Duodenal mucosa (tissue), 2 donors: ENCODE measurements around the gene EIF2B2.

Experiments
- H3K27ac ChIP-seq: one replicate; pipeline ENCODE4 v1.7.0; 2013; ENCODE audit warnings: low read depth, low read length
- H3K27me3 ChIP-seq, 2 donors: one replicate each; pipeline ENCODE4 v1.7.0; 2013; ENCODE audit warnings: low read length in 2 of 2, control low read depth in 1 of 2; ENCODE audit not compliant: insufficient read depth in 2 of 2, control insufficient read depth in 1 of 2
- H3K36me3 ChIP-seq, 2 donors: one replicate each; pipeline ENCODE4 v1.7.0; 2013; ENCODE audit warnings: low read length in 2 of 2, control low read depth in 1 of 2; ENCODE audit not compliant: insufficient read depth in 2 of 2, control insufficient read depth in 1 of 2
- H3K4me1 ChIP-seq, 2 donors: one replicate each; pipeline ENCODE4 v1.7.0; 2013; ENCODE audit warnings: low read length in 2 of 2, control low read depth in 1 of 2; ENCODE audit not compliant: insufficient read depth in 2 of 2, control insufficient read depth in 1 of 2
- H3K4me3 ChIP-seq, 2 donors: one replicate each; pipeline ENCODE4 v1.7.0; 2013; ENCODE audit warnings: low read length in 2 of 2, low read depth in 1 of 2
- H3K9ac ChIP-seq, 2 donors: one replicate each; pipeline ENCODE4 v1.7.0; 2013; ENCODE audit warnings: low read length in 2 of 2, low read depth in 1 of 2
- H3K9me3 ChIP-seq, 2 donors: one replicate each; pipeline ENCODE4 v1.7.0; 2013; ENCODE audit warnings: low read length in 2 of 2, control low read depth in 1 of 2; ENCODE audit not compliant: control insufficient read depth in 1 of 2

EIF2B2 gene

DNA sequence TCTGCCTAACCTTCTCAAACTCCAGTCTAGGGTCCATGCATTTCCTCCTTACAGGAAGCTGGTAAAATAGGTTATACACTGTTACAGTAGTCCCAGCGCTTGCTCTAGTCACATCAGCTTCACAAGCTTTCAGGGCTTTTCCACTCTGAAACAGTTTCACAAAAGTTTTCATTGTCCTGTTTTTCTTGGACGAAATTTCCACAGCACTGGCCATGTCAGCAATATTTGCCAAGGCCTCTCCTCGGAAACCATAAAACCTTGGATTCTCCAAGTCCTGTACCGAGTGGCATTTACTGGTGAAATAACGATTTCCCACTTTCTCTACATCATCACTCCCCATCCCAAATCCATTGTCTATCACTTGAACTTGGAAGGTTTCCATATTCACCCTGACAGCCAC lies 46.4 kb downstream of the EIF2B2 start:
- Histone ChIP-seq H3K4me3 (no peak overlapping the region), H3K27me3 (no peaks in the 10 kb centered on the region), H3K9me3 (no peaks in the 10 kb centered on the region), H3K9ac (no peak overlapping the region), H3K4me1 (peaks cover 13 to 26% of the 10 kb centered on the region in 2 donors), H3K27ac (no peak overlapping the region), H3K36me3 (no peaks in the 10 kb centered on the region)

DNA sequence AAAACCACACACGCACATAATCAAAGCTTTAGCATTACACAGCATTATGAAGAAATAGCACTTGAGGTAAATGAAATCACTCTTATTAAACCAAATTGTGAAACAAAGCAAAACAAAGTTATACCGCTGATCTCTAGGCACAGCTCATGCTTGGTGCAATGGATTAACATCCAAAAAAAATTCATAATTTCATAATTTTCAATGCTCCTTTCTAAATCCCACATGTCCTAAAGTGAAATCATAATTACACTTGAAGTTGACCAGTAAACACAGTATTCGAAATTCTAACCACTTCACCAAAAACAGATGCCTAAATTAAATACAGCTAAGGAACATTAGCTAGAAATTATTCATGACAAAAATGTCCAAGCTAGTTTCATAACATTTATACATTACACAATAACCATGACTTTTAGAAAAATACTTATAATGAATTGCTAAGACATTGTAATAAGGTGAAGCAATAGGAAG lies 47.0 kb downstream of the EIF2B2 start:
- no peaks in the 10 kb centered on the region for H3K36me3 ChIP-seq
- H3K9me3 ChIP-seq: no peaks in the 10 kb centered on the region
- peaks cover 11 to 20% of the 10 kb centered on the region in 2 donors for H3K4me1 ChIP-seq
- H3K27ac ChIP-seq: no peak overlapping the region
- H3K27me3 ChIP-seq: no peaks in the 10 kb centered on the region
- no peak overlapping the region for H3K4me3 ChIP-seq
- H3K9ac ChIP-seq: no peak overlapping the region

DNA sequence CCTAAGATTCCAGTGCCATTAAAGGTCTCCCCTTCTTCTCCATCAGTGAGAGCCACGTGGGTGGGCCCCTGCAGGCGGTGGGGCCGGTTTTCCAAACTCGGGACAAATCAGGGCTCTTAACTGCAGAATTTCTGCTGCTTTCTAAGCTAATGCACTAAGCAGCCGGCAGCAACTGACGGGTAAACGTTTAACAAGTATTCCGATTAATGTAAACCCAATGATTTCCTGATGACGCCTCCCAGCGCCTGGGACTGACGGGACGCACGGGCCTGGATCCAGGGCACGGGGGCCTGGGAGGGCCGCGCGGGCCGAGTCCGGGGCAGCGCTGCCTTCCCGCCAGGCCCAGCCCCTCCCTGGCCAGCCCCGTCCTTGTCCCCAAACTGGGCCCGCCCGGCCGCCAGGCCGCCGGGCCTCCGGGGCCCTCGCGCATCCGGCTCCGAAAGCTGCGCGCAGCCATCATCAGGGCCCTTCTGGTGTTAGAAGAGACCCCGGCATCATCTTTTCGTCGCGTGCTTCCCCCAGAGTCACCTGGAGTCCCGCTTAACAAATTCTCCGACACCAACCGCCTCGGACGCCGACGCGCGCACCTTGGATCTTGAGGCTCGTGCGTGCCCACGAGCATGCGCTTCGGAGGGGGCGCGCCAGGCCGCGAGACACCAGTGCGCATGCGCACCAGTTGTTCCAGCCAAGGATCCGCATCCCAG lies 48.3 kb downstream of the EIF2B2 start, which contains the start of gene MLH3:
TSS of gene MLH3 (minus strand) at position 616 of the 704 bp plus-strand sequence. CDS start 1,812 bp downstream, outside the sequence.
- peak within 1 kb of the TSS; percentile 45 to 93 for H3K9ac ChIP-seq
- H3K27me3 ChIP-seq: no peaks in the 10 kb centered on the region
- H3K9me3 ChIP-seq: no peaks in the 10 kb centered on the region
- peak within 1 kb of the TSS; percentile 82 for H3K27ac ChIP-seq
- H3K36me3 ChIP-seq: no peaks in the 10 kb centered on the region
- H3K4me1 ChIP-seq: peaks cover 9 to 19% of the 10 kb centered on the region in 2 donors
- peak within 1 kb of the TSS; percentile 67 to 78 for H3K4me3 ChIP-seq

DNA sequence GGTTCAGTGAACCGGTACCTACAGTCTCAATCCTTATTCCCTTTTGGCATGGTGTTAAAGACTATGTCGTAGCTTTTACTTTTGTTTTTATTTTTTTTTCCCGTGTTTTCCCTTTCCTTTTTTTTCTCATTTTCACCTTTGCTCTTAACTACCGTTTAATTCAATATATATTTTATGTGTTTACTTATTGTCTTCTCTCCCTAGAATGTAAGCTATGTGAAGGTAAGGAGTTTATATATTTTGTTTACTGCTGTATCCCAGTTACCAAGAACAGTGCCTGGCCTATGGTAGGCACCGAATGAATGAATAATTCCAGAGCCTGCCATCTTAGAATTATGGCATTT lies 48.8 kb downstream of the EIF2B2 start:
- no peaks in the 10 kb centered on the region for H3K27me3 ChIP-seq
- H3K36me3 ChIP-seq: no peaks in the 10 kb centered on the region
- H3K9me3 ChIP-seq: no peaks in the 10 kb centered on the region
- peak overlapping the region; percentile 67 to 78 for H3K4me3 ChIP-seq
- peaks cover 9 to 15% of the 10 kb centered on the region in 2 donors for H3K4me1 ChIP-seq
- H3K9ac ChIP-seq: peak overlapping the region; percentile 45 to 93
- H3K27ac ChIP-seq: peak overlapping the region; percentile 82

DNA sequence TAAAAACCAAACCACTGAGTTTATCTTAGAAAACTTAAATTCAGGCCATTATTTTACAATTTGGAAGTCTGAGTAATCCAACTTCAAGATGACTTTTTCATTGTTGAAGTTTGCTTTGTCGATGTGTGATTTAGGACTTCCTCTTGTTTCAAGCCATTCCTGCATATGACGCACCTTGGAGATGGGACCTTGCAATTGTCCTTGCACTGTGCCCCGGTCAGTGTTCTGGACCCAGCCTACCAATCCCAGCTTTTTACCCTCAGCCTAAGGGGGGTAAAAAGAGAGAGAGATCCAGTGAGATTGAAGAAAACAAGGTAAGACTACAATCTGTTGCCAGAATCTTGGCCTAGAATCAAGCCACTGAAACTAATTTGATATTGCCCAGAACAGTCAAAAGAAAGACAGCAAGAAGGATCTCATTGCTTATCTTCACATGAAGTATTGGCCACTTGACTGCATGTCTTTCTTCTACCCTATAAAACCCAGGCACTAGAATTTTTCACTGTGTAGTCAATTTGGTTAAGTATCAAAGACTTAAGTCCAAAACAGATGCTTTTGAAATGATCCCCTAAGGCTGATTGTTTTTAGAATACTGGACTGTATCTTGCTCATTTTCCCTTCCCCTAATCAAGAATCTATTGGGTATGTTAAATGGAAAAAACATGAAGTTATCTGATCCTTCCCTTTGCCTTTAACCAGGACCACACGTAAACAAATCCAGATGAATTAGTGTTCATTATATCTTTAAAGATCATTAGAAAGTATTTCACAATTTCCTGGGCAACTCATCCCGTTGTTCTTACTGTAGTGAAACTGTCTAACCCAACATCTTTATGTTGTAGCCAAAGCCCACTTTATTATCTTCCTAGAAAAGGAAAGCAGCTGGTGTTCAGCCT lies 50.9 kb downstream of the EIF2B2 start:
- H3K36me3 ChIP-seq: no peaks in the 10 kb centered on the region
- no peak overlapping the region for H3K9ac ChIP-seq
- H3K9me3 ChIP-seq: no peaks in the 10 kb centered on the region
- no peak overlapping the region for H3K4me3 ChIP-seq
- H3K4me1 ChIP-seq: peaks cover 9 to 13% of the 10 kb centered on the region in 2 donors
- H3K27ac ChIP-seq: no peak overlapping the region
- no peaks in the 10 kb centered on the region for H3K27me3 ChIP-seq

DNA sequence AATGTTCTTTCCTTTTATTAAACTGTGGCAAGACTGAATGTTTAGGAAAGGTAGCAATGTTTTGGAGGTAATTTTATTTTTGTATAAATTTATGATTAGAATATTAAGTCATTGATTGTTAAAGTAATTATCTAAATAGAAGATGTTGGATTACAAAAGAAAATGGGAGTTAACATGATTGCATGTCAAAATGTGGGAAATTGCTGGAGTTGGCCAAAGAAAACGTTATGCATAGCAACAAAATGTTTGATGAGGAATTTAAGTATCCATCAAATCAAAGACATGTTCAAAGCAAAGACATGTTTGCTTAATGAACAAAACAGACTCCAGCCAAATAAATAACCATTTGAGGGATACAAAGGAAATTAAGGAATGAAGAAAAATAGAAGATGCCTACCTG lies 51.7 kb downstream of the EIF2B2 start:
- Histone ChIP-seq H3K9ac (no peak overlapping the region), H3K9me3 (no peaks in the 10 kb centered on the region), H3K36me3 (no peaks in the 10 kb centered on the region), H3K27me3 (no peaks in the 10 kb centered on the region), H3K4me3 (no peak overlapping the region), H3K27ac (no peak overlapping the region), H3K4me1 (peaks cover 8 to 9% of the 10 kb centered on the region in 2 donors)

DNA sequence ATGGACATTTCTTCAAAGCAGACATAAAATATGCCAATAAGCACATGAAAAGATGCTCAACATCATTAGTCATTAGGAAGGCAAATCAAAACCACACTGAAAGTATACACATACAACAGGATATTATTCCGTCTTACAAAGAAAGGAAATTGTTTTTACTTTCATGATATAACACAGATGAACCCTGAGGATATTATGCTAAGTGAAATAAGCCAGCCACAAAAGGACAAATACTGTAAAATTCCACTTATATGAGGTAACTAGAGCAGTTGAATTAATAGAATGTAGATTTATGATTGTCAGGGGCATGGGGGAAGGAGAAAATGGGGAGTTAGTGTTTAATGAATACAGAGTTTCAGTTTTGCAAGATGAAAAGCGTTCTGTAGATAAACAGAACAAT lies 56.9 kb downstream of the EIF2B2 start:
- no peaks in the 10 kb centered on the region for H3K9me3 ChIP-seq
- no peak overlapping the region for H3K9ac ChIP-seq
- H3K36me3 ChIP-seq: no peaks in the 10 kb centered on the region
- peaks cover 9 to 11% of the 10 kb centered on the region in 2 donors for H3K4me1 ChIP-seq
- H3K4me3 ChIP-seq: no peak overlapping the region
- no peak overlapping the region for H3K27ac ChIP-seq
- H3K27me3 ChIP-seq: no peaks in the 10 kb centered on the region

DNA sequence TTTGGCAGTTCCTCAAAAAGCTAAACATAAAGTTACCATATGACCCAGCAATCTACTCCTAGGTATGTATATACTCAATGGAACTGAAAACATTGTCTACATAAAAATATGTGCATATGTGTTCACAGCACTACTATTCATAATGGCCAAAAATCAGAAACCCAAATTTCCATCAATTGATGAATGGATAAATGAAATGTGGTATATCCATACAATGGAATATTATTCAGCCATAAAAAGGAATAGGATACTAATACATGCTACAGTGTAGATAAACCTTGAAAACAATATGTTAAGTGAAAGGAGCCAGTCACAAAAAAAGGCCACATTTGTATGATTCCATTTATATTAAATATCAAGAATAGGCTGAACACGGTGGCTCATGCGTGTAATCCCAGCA lies 57.7 kb downstream of the EIF2B2 start:
- H3K27ac ChIP-seq: no peak overlapping the region
- no peak overlapping the region for H3K4me3 ChIP-seq

More for the DNA sequence above, 57.7 kb downstream of the EIF2B2 start:
- Histone ChIP-seq H3K27me3 (no peaks in the 10 kb centered on the region), H3K4me1 (peaks cover 9 to 11% of the 10 kb centered on the region in 2 donors), H3K9ac (no peak overlapping the region), H3K36me3 (no peaks in the 10 kb centered on the region), H3K9me3 (no peaks in the 10 kb centered on the region)
